ENCODE results near the gene SGPL1. TPM values are rescaled to one million over a fixed set of nuclear protein-coding genes. Genes with fewer than 3 reads are reported as not detected.

Gene SGPL1
- total and polyA plus RNA-seq, 10 of the 15 experiments (the other 5 are each of a cell fraction or from before 2014, with no cell fraction given): 4.9 to 20.7 (median 10.6) TPM

DNA sequence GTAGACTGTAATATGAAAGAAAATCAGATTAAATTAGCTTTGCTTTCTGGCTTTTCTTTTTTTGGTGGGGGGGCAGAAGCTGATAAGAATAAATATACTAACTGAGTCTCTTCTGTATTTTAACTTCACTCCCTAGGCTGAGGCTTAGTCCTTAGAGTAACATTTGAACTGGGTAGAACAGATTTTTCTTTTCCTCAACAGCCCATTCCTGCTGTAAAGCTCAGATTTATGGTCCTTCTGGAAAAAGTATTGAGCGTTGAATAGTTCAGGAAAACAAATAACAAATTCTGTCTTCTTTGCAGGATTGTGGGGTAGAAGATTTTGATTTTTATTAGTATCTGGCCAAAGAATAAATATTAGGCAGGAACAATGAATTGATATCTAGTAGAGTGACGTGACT is 17.9 kb downstream of the SGPL1 start:
- ATAC-seq: no peak
- no peaks in the 10 kb centered on the region for H3K4me1 ChIP-seq (ENCODE audit: control insufficient read depth, insufficient read depth, low read length)
- no peak overlapping the region for H3K9ac ChIP-seq (ENCODE audit: control insufficient read depth, insufficient read depth, low read length)
- no peaks in the 10 kb centered on the region for H3K27me3 ChIP-seq (replicated peaks in 1 of 2; ENCODE audit: control insufficient read depth in 2 of 2, insufficient read depth in 2 of 2, low read length in 1 of 2)
- H3K36me3 ChIP-seq (ENCODE audit: control insufficient read depth in 2 of 2, insufficient read depth in 2 of 2, low read length in 1 of 2): no peaks in the 10 kb centered on the region
- DNase-seq (ENCODE audit: low read depth, low spot score): no peak
- RAD21 ChIA-PET (ENCODE audit: unreplicated experiment): no interaction called here
- peaks cover 3% of the 10 kb centered on the region; the same call in 1 of the 3 replicates for H3K9me3 ChIP-seq (replicated peaks; ENCODE audit: control insufficient read depth, insufficient read depth, low read length)
- H4K20me1 ChIP-seq (ENCODE audit: control insufficient read depth, insufficient read depth): no peaks in the 10 kb centered on the region
- in situ Hi-C loops (cut with MboI): no loop called here
- WGBS (ENCODE audit: insufficient coverage, insufficient replicate concordance, low lambda C conversion rate, missing lambda C conversion rate): 95% methylated on average over 2 of the region's 2 CpGs
- no peak overlapping the region for H3K27ac ChIP-seq (ENCODE audit: control insufficient read depth, insufficient read depth)
- TF ChIP-seq NFYB (IDR thresholded peaks at IDR 0.05; ENCODE audit: insufficient read depth, low read depth, low read length): no peak
- TF ChIP-seq PAX5 (IDR thresholded peaks at IDR 0.05; ENCODE audit: borderline replicate concordance, low read depth, low read length): no peak
- no peak for TF ChIP-seq LARP7 (IDR thresholded peaks at IDR 0.05)
- TF ChIP-seq ZBTB33 (IDR thresholded peaks at IDR 0.05): no peak
- TF ChIP-seq SREBF1 (IDR thresholded peaks at IDR 0.05; ENCODE audit: low read length): no peak
- no peak for TF ChIP-seq RCOR1 (conservative IDR thresholded peaks at IDR 0.05; ENCODE audit: low read depth, low read length)
- TF ChIP-seq JUND (IDR thresholded peaks at IDR 0.05; ENCODE audit: low read depth, low read length): no peak
- TF ChIP-seq HCFC1 (IDR thresholded peaks at IDR 0.05; ENCODE audit: low read length): no peak
- no peak for TF ChIP-seq STAT1 (conservative IDR thresholded peaks at IDR 0.05)
- TF ChIP-seq, protein P1, sequence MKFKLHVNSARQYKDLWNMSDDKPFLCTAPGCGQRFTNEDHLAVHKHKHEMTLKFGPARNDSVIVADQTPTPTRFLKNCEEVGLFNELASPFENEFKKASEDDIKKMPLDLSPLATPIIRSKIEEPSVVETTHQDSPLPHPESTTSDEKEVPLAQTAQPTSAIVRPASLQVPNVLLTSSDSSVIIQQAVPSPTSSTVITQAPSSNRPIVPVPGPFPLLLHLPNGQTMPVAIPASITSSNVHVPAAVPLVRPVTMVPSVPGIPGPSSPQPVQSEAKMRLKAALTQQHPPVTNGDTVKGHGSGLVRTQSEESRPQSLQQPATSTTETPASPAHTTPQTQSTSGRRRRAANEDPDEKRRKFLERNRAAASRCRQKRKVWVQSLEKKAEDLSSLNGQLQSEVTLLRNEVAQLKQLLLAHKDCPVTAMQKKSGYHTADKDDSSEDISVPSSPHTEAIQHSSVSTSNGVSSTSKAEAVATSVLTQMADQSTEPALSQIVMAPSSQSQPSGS (IDR thresholded peaks at IDR 0.05; ENCODE audit: low read length): no peak
- no peak for TF ChIP-seq MAX (IDR thresholded peaks at IDR 0.05; ENCODE audit: low read depth, low read length)
- TF ChIP-seq CREM (IDR thresholded peaks at IDR 0.05; ENCODE audit: low read depth): no peak
- TF ChIP-seq SIX5 (IDR thresholded peaks at IDR 0.05; ENCODE audit: low read depth, low read length, severe bottlenecking): no peak
- no peak for TF ChIP-seq TCF3 (IDR thresholded peaks at IDR 0.05; ENCODE audit: borderline replicate concordance, insufficient read depth, low read depth, low read length)
- no peak for TF ChIP-seq RUNX3 (IDR thresholded peaks at IDR 0.05; ENCODE audit: low read length)
- H2AFZ ChIP-seq (ENCODE audit: control insufficient read depth, low read depth, low read length): no peak overlapping the region
- H3K4me3 ChIP-seq: no peak overlapping the region
- no peak overlapping the region for H3K4me2 ChIP-seq (ENCODE audit: control insufficient read depth, insufficient read depth)
- POLR2A ChIA-PET: interaction anchor here (0.6 kb wide), 1 partner anchor 31 kb away, joined by 3 read pairs; no protein-coding TSS in a partner anchor
- no peaks in the 10 kb centered on the region for H3K79me2 ChIP-seq (ENCODE audit: control insufficient read depth, insufficient read depth, low read length)
- SMC1A ChIA-PET (ENCODE audit: uncharacterized antibody, unreplicated experiment): interaction anchor here (1.6 to 1.8 kb wide), 2 partner anchors 11 to 16 kb away, joined by 5 read pairs; no protein-coding TSS in a partner anchor
- CTCF ChIA-PET: no interaction called here
- FAIRE-seq: no peak
- intact Hi-C loops (cut with micrococcal nuclease; ENCODE audit: unreplicated experiment): no loop called here
- no TSS peak for BruUV-seq (replicated peaks)

All from GM12878 (cell line).